Panc1 (cell line): ENCODE results near the gene ZNF236. TPM values are rescaled to one million over a fixed set of nuclear protein-coding genes. Genes with fewer than 3 reads are reported as not detected.

ENCODE experiments used
- ATAC-seq: fragments of 200-7000 bp; cut with Tn5 transposase; 2 replicates; pipeline ENCODE4 v1.9.1; 2020; ENCODE audit warnings: mild to moderate bottlenecking, moderate library complexity
- BruUV-seq: library from RNA; stranded (reverse); fragments of 400-500 nt; replicated peaks from 2 replicates; lab custom pipeline; 2021; lab: Mats Ljungman, UMichigan
- CTCF ChIA-PET: fragments of 300-600 bp; sonication (Branson Sonifier 250); formaldehyde crosslinking; loops from one replicate; lab custom pipeline; 2022; ENCODE audit warnings: antibody characterized with exemption; lab: Charles Lee
- POLR2A ChIA-PET: fragments of 300-600 bp; sonication (Branson Sonifier 250); formaldehyde crosslinking; loops from one replicate; lab custom pipeline; 2022; ENCODE audit warnings: antibody characterized with exemption; lab: Charles Lee
- DNase-seq: peaks from one replicate; pipeline ENCODE4 v3.0.0-alpha.2; 2010; ENCODE audit warnings: low read depth, low spot score
- H3K27ac ChIP-seq: 2 replicates; pipeline ENCODE4 v1.5.1; 2011; ENCODE audit warnings: mild to moderate bottlenecking, low read length, inconsistent platforms
- H3K27me3 ChIP-seq: fragments of 200-500 bp; sonication (Bioruptor generic); 2 replicates; pipeline ENCODE4 v1.6.0; 2014; ENCODE audit warnings: low read length, inconsistent platforms; ENCODE audit not compliant: control insufficient read depth, insufficient read depth
- H3K36me3 ChIP-seq: fragments of 200-500 bp; sonication (Bioruptor generic); 2 replicates; pipeline ENCODE4 v1.5.1; 2014; ENCODE audit warnings: inconsistent platforms, mild to moderate bottlenecking, low read length, moderate library complexity; ENCODE audit not compliant: control insufficient read depth, insufficient read depth
- H3K4me1 ChIP-seq: 2 replicates; pipeline ENCODE4 v1.5.1; 2011; ENCODE audit warnings: inconsistent platforms, mild to moderate bottlenecking, low read length, moderate library complexity; ENCODE audit not compliant: control insufficient read depth, insufficient read depth
- H3K4me3 ChIP-seq, 2 experiments: 2 replicates each; pipeline ENCODE4 v1.5.1; 2011 to 2012; ENCODE audit warnings: low read depth in 2 of 2, low read length in 2 of 2, mild to moderate bottlenecking in 2 of 2, inconsistent platforms in 1 of 2, moderate library complexity in 1 of 2
- H3K9me3 ChIP-seq: fragments of 200-500 bp; sonication (Bioruptor generic); 2 replicates; pipeline ENCODE4 v1.5.1; 2014; ENCODE audit warnings: low read depth, mild to moderate bottlenecking, inconsistent platforms, low read length, moderate library complexity; ENCODE audit not compliant: control insufficient read depth, insufficient read depth
- CTCF ChIP-seq: fragments of 450-650 bp; IDR thresholded peaks from 2 replicates; pipeline ENCODE4 v1.5.1; 2017; ENCODE audit warnings: mild to moderate bottlenecking
- POLR2AphosphoS5 ChIP-seq: IDR thresholded peaks from 2 replicates; pipeline ENCODE4 v1.6.1; 2012; ENCODE audit warnings: mild to moderate bottlenecking, low read depth, low read length, moderate library complexity
- REST ChIP-seq, 2 experiments: IDR thresholded peaks; 2 replicates each; pipeline ENCODE4 v1.6.1; 2011 to 2012; ENCODE audit warnings: low read depth in 2 of 2, control low read depth in 1 of 2, low read length in 1 of 2, mild to moderate bottlenecking in 1 of 2, moderate library complexity in 1 of 2; ENCODE audit not compliant: insufficient read depth in 1 of 2
- SIN3A ChIP-seq: IDR thresholded peaks from 2 replicates; pipeline ENCODE4 v1.6.1; 2012; ENCODE audit warnings: low read depth, mild to moderate bottlenecking, low read length, moderate library complexity, borderline replicate concordance; ENCODE audit not compliant: insufficient read depth
- TCF7L2 ChIP-seq: IDR thresholded peaks from 2 replicates; pipeline ENCODE4 v1.6.1; 2011; ENCODE audit warnings: mild to moderate bottlenecking, low read depth, low read length, inconsistent platforms
- in situ Hi-C: cut with HindIII; loops from 2 replicates; pipeline ENCODE4 v1.10.0; 2016; ENCODE audit warnings: low sequenced_read_pairs, low pct_unique_long_range_greater_than_20kb
- intact Hi-C: fragments of 100-400 bp; cut with micrococcal nuclease; formaldehyde crosslinking; loops from one replicate; pipeline ENCODE4 v1.10.0; 2022; ENCODE audit not compliant: unreplicated experiment
- total RNA-seq: library from RNA; stranded (reverse); gene quantifications from one replicate; pipeline ENCODE4 v1.2.1, GENCODE V29; 2021; ENCODE audit not compliant: unreplicated experiment

The ZNF236 gene
- total RNA-seq, 1 experiment from 2014 or later, result 32.2 TPM

- CTCF ChIA-PET, result no interaction called here
- H3K36me3 ChIP-seq, result peaks cover 11% of the 10 kb centered on the region
- in situ Hi-C loops, result no loop called here
- no peak overlapping the region for H3K4me3 ChIP-seq
- no peaks in the 10 kb centered on the region for H3K27me3 ChIP-seq
- H3K27ac ChIP-seq, result no peak overlapping the region
- no peak for DNase-seq
- POLR2A ChIA-PET, result no interaction called here
- no peaks in the 10 kb centered on the region for H3K9me3 ChIP-seq
- no TSS peak for BruUV-seq
- intact Hi-C loops, result no loop called here
- H3K4me1 ChIP-seq, result no peaks in the 10 kb centered on the region
- TF ChIP-seq POLR2AphosphoS5, result no peak
- TF ChIP-seq CTCF, result no peak
- no peak for TF ChIP-seq SIN3A
- no peak for TF ChIP-seq TCF7L2
- no peak for TF ChIP-seq REST (IDR thresholded peaks at IDR 0.05; ENCODE audit: insufficient read depth in 1 of 2, low read depth in 2 of 2, low read length in 1 of 2)
- ATAC-seq, result no peak
These were observed 56.1 kb downstream of the ZNF236 start for GRCh38 chr18:76878426-76878825.

- no peak overlapping the region for H3K27ac ChIP-seq
- intact Hi-C loops (no loop called here), in situ Hi-C loops (no loop called here)
- TF ChIP-seq TCF7L2, result no peak
- TF ChIP-seq SIN3A, result no peak
- TF ChIP-seq REST (IDR thresholded peaks at IDR 0.05; ENCODE audit: insufficient read depth in 1 of 2, low read depth in 2 of 2, low read length in 1 of 2), result no peak
- no peak for TF ChIP-seq CTCF
- TF ChIP-seq POLR2AphosphoS5, result no peak
- peaks cover 11% of the 10 kb centered on the region for H3K36me3 ChIP-seq
- no peaks in the 10 kb centered on the region for H3K4me1 ChIP-seq
- no peak for DNase-seq
- ChIA-PET POLR2A (no interaction called here), CTCF (no interaction called here)
- no peaks in the 10 kb centered on the region for H3K27me3 ChIP-seq
- no TSS peak for BruUV-seq
- no peak for ATAC-seq
- H3K9me3 ChIP-seq, result no peaks in the 10 kb centered on the region
- no peak overlapping the region for H3K4me3 ChIP-seq
These were observed 57.7 kb downstream of the ZNF236 start for GRCh38 chr18:76880026-76880425.
